Smooth muscle cell (in vitro differentiated cells): ENCODE measurements around the gene NDUFA13. TPM values are rescaled to one million over a fixed set of nuclear protein-coding genes. Genes with fewer than 3 reads are reported as not detected.

Experiments used
- DNase-seq: peaks from one replicate; lab custom pipeline; 2025; ENCODE audit not compliant: unreplicated experiment; lab: John Stamatoyannopoulos, UW
- H2AFZ ChIP-seq: fragments of 200-600 bp; sonication (generic); 2 replicates; pipeline ENCODE4 v1.6.0; 2016; ENCODE audit warnings: antibody characterized with exemption, low read depth, mild to moderate bottlenecking
- H3F3A ChIP-seq: fragments of 200-600 bp; sonication (generic); 2 replicates; pipeline ENCODE4 v1.6.0; 2017; ENCODE audit warnings: antibody characterized with exemption, low read depth
- H3K27ac ChIP-seq: fragments of 200-600 bp; sonication (generic); 2 replicates; pipeline ENCODE4 v1.5.1; 2016; ENCODE audit warnings: low read depth, mild to moderate bottlenecking
- H3K27me3 ChIP-seq: fragments of 200-600 bp; sonication (generic); 2 replicates; pipeline ENCODE4 v1.6.1; 2016; ENCODE audit warnings: low read depth, mild to moderate bottlenecking
- H3K36me3 ChIP-seq: fragments of 200-600 bp; sonication (generic); 2 replicates; pipeline ENCODE4 v1.5.1; 2016; ENCODE audit warnings: low read depth
- H3K4me1 ChIP-seq: fragments of 200-600 bp; sonication (generic); 2 replicates; pipeline ENCODE4 v1.5.1; 2016; ENCODE audit warnings: low read depth
- H3K4me2 ChIP-seq: fragments of 200-600 bp; sonication (generic); 2 replicates; pipeline ENCODE4 v1.6.0; 2016; ENCODE audit warnings: mild to moderate bottlenecking
- H3K4me3 ChIP-seq: fragments of 200-600 bp; sonication (generic); 2 replicates; pipeline ENCODE4 v1.5.1; 2016; ENCODE audit warnings: mild to moderate bottlenecking
- H3K79me2 ChIP-seq: fragments of 200-600 bp; sonication (generic); 2 replicates; pipeline ENCODE4 v1.6.0; 2016; ENCODE audit warnings: low read depth, mild to moderate bottlenecking
- H3K9ac ChIP-seq: fragments of 200-600 bp; sonication (generic); 2 replicates; pipeline ENCODE4 v1.6.0; 2016; ENCODE audit warnings: low read depth
- H3K9me3 ChIP-seq: fragments of 200-600 bp; sonication (generic); replicated peaks from 2 replicates; pipeline ENCODE4 v1.5.1; 2016; ENCODE audit warnings: low read depth
- H4K20me1 ChIP-seq: fragments of 200-600 bp; sonication (generic); 2 replicates; pipeline ENCODE4 v1.6.0; 2016; ENCODE audit warnings: low read depth
- WGBS: methylation state at CpG from one replicate; pipeline ENCODE4 v1.1.7; 2016; ENCODE audit warnings: low lambda C conversion rate; 5-methylcytosine and 5-hydroxymethylcytosine counted together
- polyA plus RNA-seq: library from polyadenylated mRNA; unstranded; fragments of >200 nt; fragmentation: Nextera tagmentation; extraction: Ambion mirVana; gene quantifications from 2 replicates; pipeline ENCODE4 v1.2.1, GENCODE V29; 2016
- total RNA-seq: library from RNA; depleted of rRNA; stranded (reverse); fragments of >200 nt; gene quantifications from 2 replicates; pipeline ENCODE4 v1.2.3, GENCODE V29; 2014
- TF ChIP-seq, protein P1 (sequence below): fragments of 200-600 bp; sonication (generic); IDR thresholded peaks from 2 replicates; pipeline ENCODE4 v1.5.1; 2017; ENCODE audit warnings: borderline replicate concordance, mild to moderate bottlenecking, antibody characterized with exemption; ENCODE audit not compliant: insufficient read depth, poor library complexity, severe bottlenecking

Gene NDUFA13
- total RNA-seq (42.3 and 51.8 TPM in 2 replicates), polyA plus RNA-seq (559 and 575 TPM in 2 replicates)

GRCh38 chr19:19515642-19516519 is at the start of gene NDUFA13:
TSS of gene NDUFA13 (plus strand) at chr19:19516225. CDS start at chr19:19516239, 14 bp downstream.
- 9% methylated on average over 61 of the region's 61 CpGs for WGBS
- peaks cover 47% of the 10 kb centered on the region for H3K79me2 ChIP-seq
- no peaks in the 10 kb centered on the region for H3F3A ChIP-seq
- H3K9ac ChIP-seq: peak within 1 kb of the TSS; percentile 75
- H3K27me3 ChIP-seq: no peaks in the 10 kb centered on the region
- peak within 1 kb of the TSS; percentile 98 for H3K4me2 ChIP-seq
- peaks cover 9% of the 10 kb centered on the region for H3K4me1 ChIP-seq
- H4K20me1 ChIP-seq: peaks cover 26% of the 10 kb centered on the region
- peak; percentile 56 for DNase-seq
- no peaks in the 10 kb centered on the region for H3K36me3 ChIP-seq
- no peaks in the 10 kb centered on the region for H3K9me3 ChIP-seq
- TF ChIP-seq, protein P1, sequence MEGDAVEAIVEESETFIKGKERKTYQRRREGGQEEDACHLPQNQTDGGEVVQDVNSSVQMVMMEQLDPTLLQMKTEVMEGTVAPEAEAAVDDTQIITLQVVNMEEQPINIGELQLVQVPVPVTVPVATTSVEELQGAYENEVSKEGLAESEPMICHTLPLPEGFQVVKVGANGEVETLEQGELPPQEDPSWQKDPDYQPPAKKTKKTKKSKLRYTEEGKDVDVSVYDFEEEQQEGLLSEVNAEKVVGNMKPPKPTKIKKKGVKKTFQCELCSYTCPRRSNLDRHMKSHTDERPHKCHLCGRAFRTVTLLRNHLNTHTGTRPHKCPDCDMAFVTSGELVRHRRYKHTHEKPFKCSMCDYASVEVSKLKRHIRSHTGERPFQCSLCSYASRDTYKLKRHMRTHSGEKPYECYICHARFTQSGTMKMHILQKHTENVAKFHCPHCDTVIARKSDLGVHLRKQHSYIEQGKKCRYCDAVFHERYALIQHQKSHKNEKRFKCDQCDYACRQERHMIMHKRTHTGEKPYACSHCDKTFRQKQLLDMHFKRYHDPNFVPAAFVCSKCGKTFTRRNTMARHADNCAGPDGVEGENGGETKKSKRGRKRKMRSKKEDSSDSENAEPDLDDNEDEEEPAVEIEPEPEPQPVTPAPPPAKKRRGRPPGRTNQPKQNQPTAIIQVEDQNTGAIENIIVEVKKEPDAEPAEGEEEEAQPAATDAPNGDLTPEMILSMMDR: no peak
- peak within 1 kb of the TSS; percentile 87 for H3K4me3 ChIP-seq
- peak within 1 kb of the TSS; percentile 17 for H3K27ac ChIP-seq
- H2AFZ ChIP-seq: peak within 1 kb of the TSS; percentile 56

DNA sequence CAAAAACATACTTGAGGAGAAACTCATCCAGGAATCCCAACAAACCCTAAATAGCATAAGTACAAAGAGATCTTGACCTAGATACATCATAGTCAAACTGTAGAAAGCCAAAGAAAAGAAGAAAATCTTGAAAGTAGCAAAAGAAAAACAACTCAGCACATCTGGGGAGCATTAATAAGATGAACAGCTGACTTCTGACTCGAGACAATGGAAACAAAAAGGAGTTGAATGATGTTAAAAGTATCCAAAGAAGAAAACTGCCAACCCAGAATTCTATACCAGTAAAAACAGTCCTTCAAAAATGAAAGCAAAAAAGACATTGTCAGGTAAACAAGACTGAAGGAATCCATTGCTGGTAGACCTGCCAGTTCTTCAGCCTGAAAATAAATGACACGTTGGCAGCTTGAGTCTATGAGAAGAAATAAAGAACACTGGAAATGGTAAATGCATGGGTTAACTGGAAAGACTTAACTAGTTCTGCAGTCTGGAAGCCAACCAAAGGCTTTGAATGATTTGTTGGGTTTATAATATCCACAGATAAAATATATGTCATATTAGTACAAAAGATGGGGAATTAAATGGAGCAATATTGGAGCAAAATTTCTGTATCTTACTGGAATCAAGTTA is 47.5 kb upstream of the NDUFA13 start:
- peaks cover 84% of the 10 kb centered on the region for H3K79me2 ChIP-seq
- no peaks in the 10 kb centered on the region for H3F3A ChIP-seq
- H3K9ac ChIP-seq: no peak overlapping the region
- H3K4me1 ChIP-seq: peaks cover 17% of the 10 kb centered on the region
- peaks cover 23% of the 10 kb centered on the region for H3K36me3 ChIP-seq
- H3K4me3 ChIP-seq: no peak overlapping the region
- TF ChIP-seq, protein P1: no peak
- no peak overlapping the region for H3K27ac ChIP-seq
- H3K9me3 ChIP-seq: peaks cover 17% of the 10 kb centered on the region
- H3K4me2 ChIP-seq: no peak overlapping the region
- no peak overlapping the region for H2AFZ ChIP-seq
- DNase-seq: no peak
- WGBS: 97% methylated on average over 2 of the region's 2 CpGs
- no peaks in the 10 kb centered on the region for H3K27me3 ChIP-seq
- H4K20me1 ChIP-seq: peaks cover 21% of the 10 kb centered on the region

GRCh38 chr19:19470579-19470978 is 45.4 kb upstream of the NDUFA13 start:
- H3K36me3 ChIP-seq: peaks cover 21% of the 10 kb centered on the region
- H3K27me3 ChIP-seq: no peaks in the 10 kb centered on the region
- H3K79me2 ChIP-seq: peaks cover 78% of the 10 kb centered on the region
- no peak overlapping the region for H3K9ac ChIP-seq
- no peak overlapping the region for H2AFZ ChIP-seq
- peaks cover 17% of the 10 kb centered on the region for H3K9me3 ChIP-seq
- peaks cover 35% of the 10 kb centered on the region for H4K20me1 ChIP-seq
- no peaks in the 10 kb centered on the region for H3F3A ChIP-seq
- H3K27ac ChIP-seq: no peak overlapping the region
- 92% methylated on average over 3 of the region's 3 CpGs for WGBS
- peaks cover 7% of the 10 kb centered on the region for H3K4me1 ChIP-seq
- TF ChIP-seq, protein P1: no peak
- H3K4me2 ChIP-seq: no peak overlapping the region
- DNase-seq: no peak
- H3K4me3 ChIP-seq: no peak overlapping the region
